ENCODE results near the gene SCARF2.

GRCh38 chr22:20484948-20485683, 47.5 kb upstream of the SCARF2 start:
- TF ChIP-seq CTCF (IDR thresholded peaks at IDR 0.05; ENCODE audit: low read length) (no peak), EZH2 (IDR thresholded peaks at IDR 0.05; ENCODE audit: borderline replicate concordance, low read length) (no peak)
